ENCODE measurements around the gene ANKRD13C.

GRCh38 chr1:70311369-70311768 is 43.2 kb downstream of the ANKRD13C start:
- TF ChIP-seq EGR1 (IDR thresholded peaks at IDR 0.05; ENCODE audit: low read depth in 2 of 2) (no peak), ZBTB33 (IDR thresholded peaks at IDR 0.05) (no peak)

Measured in liver (tissue), 2 donors.